Measurements from ENCODE around the gene NETO1. TPM values are rescaled to one million over a fixed set of nuclear protein-coding genes. Genes with fewer than 3 reads are reported as not detected.
A peak's percentile ranks its signal among the peaks of the same experiment; 100 is the strongest.

The NETO1 gene
- polyA plus RNA-seq, 1 donor (not counting 4 experiments of a cell fraction or from before 2014, with no cell fraction given): 19.2 TPM

DNA sequence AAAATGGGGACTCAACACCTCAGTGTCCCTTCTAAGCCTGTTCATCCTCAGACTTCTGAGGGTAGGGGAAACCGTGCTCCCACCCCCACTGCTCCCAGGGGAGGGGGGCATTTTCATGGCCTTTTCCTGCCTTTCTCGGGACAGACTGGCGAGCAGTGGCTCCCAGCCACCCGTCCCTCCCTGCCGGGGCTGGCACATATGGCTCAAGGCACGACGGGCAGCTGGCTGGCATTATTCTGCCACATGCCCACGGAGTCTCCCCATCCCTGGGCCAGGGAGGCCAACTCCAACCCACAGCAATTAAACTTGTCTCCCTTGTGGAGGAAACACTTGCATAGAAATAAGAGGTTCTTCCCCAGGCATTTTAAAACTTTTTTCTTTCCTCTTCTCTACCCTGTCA, 175.2 kb downstream of the NETO1 start:
- no peaks in the 10 kb centered on the region for H3K9me1 ChIP-seq (ENCODE audit: control insufficient read depth, extremely low read depth, insufficient read depth, low read length)
- H3K4me2 ChIP-seq (ENCODE audit: control insufficient read depth, extremely low read depth, insufficient read depth, low read depth, low read length): peak overlapping the region; percentile 85
- peaks cover 11% of the 10 kb centered on the region for H3K4me1 ChIP-seq (ENCODE audit: control insufficient read depth, extremely low read depth, insufficient read depth, low read length)
- H4K20me1 ChIP-seq (ENCODE audit: control insufficient read depth, extremely low read depth, insufficient read depth, low read length): no peaks in the 10 kb centered on the region
- no peaks in the 10 kb centered on the region for H3K27me3 ChIP-seq (ENCODE audit: control insufficient read depth, extremely low read depth, insufficient read depth, low read length)
- H3K27ac ChIP-seq (ENCODE audit: control insufficient read depth, insufficient read depth, low read length): no peak overlapping the region
- peak overlapping the region; percentile 1 to 46 (median 29) for H3K4me3 ChIP-seq (ENCODE audit: control insufficient read depth in 2 of 3, extremely low read depth in 1 of 3, insufficient read depth in 2 of 3, low read depth in 1 of 3, low read length in 3 of 3)
- H3K9me3 ChIP-seq (ENCODE audit: control insufficient read depth, low read depth, low read length): no peaks in the 10 kb centered on the region
- dilution Hi-C loops (cut with MboI; ENCODE audit: extremely low pct_ligation_motif_present, low sequenced_read_pairs): no loop called here
- no peaks in the 10 kb centered on the region for H3K79me2 ChIP-seq (ENCODE audit: control insufficient read depth, insufficient read depth, low read length)
- no peak overlapping the region for H3K9ac ChIP-seq (ENCODE audit: control insufficient read depth, extremely low read depth, insufficient read depth, low read length)
- TF ChIP-seq, protein P1, sequence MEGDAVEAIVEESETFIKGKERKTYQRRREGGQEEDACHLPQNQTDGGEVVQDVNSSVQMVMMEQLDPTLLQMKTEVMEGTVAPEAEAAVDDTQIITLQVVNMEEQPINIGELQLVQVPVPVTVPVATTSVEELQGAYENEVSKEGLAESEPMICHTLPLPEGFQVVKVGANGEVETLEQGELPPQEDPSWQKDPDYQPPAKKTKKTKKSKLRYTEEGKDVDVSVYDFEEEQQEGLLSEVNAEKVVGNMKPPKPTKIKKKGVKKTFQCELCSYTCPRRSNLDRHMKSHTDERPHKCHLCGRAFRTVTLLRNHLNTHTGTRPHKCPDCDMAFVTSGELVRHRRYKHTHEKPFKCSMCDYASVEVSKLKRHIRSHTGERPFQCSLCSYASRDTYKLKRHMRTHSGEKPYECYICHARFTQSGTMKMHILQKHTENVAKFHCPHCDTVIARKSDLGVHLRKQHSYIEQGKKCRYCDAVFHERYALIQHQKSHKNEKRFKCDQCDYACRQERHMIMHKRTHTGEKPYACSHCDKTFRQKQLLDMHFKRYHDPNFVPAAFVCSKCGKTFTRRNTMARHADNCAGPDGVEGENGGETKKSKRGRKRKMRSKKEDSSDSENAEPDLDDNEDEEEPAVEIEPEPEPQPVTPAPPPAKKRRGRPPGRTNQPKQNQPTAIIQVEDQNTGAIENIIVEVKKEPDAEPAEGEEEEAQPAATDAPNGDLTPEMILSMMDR (optimal IDR thresholded peaks at IDR 0.05 in 1 of 3, IDR thresholded peaks at IDR 0.05 in 1 of 3, conservative IDR thresholded peaks at IDR 0.05 in 1 of 3; ENCODE audit: extremely low read depth in 1 of 3, insufficient read depth in 2 of 3, low read length in 3 of 3): no peak
- TF ChIP-seq EZH2 (IDR thresholded peaks at IDR 0.05; ENCODE audit: low read length): no peak
- no peaks in the 10 kb centered on the region for H3K36me3 ChIP-seq (ENCODE audit: control insufficient read depth in 2 of 2, extremely low read depth in 1 of 2, insufficient read depth in 2 of 2, low read length in 2 of 2)
- peak overlapping the region; percentile 87 for H2AFZ ChIP-seq (ENCODE audit: control insufficient read depth, low read length)
- no peak for DNase-seq (ENCODE audit: low read depth, low spot score)
- FAIRE-seq: no peak

Small RNA genes within 50 kb of the gene (small RNA-seq; reads per million reads assigned to genes)
- gene MIR548AV (ENCODE audit: insufficient read length in 3 of 3, low read depth in 3 of 3, low replicate concordance in 1 of 3): 0 reads per million in 3 experiments
- gene RNA5SP460 (ENCODE audit: insufficient read length in 3 of 3, low read depth in 3 of 3, low replicate concordance in 1 of 3): 0 to 0.75 (median 0.33) reads per million in 3 experiments
